Measurements from ENCODE around the gene RNF11.

RNF11 gene

DNA sequence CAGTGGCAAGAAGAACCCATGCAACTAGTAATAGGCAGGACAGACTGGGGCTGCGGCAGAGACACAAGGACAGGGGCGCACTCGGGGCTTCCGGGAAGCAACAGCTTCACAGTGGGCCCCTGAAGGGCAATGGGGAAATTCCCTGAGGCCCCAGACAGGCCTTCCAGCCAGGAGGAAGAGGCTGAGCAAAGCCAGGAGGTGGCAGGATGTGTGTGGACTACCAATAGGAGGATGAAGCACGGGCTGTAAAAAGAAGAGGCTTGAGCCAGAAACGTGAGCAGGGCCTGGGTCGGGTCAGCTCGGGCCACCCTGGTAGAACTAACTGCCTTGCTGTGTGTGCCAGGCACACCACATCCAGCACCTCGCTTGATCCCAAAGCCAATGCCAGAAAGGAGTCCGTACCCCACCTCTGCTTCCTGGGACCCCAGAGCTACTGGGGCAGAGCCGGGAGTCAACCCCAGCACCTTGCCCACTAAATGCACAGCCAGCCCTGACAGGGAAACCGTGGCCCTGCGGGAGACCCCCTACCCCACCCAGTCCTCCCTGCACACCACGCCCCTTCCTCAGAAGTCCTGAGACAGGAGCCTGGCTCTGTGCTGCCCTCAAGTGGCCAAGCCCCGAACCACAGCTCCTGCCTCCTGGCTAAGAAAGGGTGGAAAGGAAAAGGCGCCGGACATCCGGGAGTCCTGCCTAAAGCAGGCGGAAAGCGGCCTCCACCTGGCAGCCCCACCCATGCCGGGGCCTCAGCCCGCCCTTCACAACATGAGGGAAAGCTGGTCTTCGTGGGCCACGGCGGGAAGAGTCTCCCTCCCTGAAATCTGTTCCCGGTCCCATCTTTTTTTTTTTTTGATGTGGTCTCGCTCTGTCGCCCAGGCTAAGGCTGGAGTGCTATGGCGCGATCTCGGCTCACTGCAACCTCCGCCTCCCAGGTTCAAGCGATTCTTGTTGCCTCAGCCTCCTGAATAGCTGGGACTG is 60.6 kb downstream of the RNF11 start:
- DNase-seq (ENCODE audit: low spot score): peak; percentile 79

DNA sequence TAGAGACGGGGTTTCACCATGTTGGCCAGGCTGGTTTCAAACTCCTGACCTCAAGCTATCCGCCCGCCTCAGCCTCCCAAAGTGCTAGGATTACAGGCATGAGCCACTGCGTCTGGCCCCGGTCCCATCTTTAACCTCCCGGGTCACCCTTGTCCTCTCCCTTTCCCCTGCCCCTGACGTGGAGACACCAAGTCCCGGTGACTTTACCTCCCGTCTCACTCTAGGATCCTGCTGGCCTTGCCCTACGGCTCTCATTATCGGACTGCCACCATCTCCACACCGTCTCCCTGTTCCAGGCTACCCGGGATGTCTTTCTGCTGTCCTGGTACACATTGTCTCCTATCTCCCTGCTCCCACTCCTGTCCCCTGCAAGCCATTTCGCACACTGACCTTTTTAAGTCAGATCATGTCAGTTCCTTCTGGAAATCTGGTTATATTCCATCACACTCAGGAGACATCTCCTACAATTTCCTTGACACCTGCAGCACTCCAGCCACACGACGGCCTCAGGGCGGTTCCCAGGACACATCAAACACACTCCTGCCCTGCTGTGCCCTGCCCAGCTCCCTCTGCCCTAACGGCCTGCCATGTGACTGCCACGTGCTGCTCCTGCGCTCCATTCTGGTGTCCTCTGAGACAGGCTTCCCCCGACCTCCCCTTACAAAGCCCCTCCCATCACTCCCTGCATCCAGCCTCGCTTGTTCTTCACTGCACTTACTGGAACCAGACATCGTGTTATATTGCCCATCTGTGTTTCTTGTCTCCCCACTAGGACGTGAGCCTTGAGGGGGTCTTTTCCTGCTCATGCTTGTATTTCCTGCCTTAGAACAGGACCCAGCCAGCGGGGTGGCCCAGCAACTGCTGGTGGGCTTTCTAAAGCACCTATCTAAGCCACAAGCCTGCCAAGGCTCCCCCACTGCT is 61.6 kb downstream of the RNF11 start:
- no peak for DNase-seq (ENCODE audit: low spot score)

DNA sequence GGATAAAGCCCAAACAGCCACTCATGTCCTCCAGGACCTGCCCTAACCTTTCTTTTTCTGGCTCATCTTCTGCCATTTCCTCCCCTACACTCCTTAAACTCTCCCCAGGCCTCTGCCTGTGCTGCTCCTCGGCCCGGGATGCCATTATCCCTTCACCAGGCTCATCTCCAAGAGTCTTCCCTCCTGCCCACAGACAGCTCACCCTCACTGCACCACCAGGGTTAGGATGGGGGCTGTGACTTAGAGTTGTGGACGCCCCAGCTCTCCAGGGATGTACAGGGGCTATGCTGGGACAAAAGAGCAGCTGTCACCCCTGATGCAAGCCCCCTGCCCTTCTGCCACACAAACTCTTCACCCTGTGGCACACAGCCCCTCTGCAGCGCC is 62.2 kb downstream of the RNF11 start:
- DNase-seq (ENCODE audit: low spot score): no peak

DNA sequence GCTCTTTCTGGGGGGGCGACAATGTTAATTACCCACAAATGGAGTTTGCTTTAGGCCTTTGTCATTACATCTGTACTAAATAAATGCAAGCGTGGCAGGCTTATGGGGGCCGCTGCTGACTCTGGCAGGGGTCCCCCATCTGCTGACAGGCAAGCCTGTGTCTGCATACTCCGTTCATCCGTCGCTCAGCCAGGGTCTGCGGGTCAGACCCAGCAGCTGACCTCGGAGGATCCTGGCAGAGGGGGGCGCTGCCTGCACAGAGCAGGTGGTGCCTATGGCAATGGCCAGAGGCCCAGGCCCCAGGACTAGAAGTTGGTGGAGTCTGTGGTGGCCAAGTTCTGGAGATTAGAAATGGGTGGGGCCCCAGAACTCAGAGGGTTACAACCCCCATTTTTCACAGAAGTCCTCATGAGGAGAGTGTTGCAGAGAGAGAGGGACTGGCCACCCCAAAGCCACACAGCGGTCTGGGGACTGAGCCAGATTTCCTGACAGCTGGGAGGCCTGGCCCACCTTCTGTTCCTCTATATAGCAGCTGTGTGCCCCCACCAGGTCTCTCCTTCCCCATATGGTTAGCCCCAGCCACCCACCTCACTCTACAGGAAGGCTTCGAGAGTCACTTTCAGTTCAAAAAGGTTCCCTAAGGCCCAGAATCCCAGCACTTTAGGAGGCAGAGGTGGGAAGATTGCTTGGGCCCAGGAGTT is 63.3 kb downstream of the RNF11 start:
- DNase-seq (ENCODE audit: low spot score): no peak

DNA sequence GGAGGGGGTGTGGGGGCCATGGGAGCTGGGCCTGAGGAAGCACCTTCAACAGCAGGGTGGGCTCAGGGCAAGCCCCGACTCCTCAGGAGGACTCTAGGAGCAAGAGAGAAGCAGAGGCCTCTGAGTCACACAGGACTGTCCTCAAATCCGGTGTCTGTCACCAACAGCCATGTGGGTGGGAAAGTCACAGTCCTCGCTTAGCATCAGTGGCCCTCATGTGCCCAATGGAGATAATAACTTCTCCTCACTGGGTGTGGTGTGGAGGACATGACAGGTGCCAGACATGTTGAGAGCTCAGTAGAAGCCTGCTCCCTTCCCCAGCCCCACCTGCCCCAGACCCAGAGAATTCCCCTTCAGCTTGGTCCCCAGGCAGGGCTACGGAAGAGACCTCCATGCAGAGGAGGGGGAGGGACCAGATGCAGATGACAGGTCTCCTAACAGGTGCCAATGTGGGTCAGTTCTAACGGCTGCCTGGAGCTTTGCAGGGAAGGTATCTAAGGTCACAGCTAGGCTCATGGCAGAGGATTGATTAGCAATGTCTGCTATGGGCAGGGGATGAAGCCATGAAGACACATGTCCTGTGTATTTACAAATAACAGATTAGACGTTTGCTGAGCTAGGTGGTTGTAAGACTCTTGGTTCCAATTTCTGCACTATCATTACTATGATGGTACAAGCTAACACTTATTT is 64.1 kb downstream of the RNF11 start:
- DNase-seq (ENCODE audit: low spot score): no peak

DNA sequence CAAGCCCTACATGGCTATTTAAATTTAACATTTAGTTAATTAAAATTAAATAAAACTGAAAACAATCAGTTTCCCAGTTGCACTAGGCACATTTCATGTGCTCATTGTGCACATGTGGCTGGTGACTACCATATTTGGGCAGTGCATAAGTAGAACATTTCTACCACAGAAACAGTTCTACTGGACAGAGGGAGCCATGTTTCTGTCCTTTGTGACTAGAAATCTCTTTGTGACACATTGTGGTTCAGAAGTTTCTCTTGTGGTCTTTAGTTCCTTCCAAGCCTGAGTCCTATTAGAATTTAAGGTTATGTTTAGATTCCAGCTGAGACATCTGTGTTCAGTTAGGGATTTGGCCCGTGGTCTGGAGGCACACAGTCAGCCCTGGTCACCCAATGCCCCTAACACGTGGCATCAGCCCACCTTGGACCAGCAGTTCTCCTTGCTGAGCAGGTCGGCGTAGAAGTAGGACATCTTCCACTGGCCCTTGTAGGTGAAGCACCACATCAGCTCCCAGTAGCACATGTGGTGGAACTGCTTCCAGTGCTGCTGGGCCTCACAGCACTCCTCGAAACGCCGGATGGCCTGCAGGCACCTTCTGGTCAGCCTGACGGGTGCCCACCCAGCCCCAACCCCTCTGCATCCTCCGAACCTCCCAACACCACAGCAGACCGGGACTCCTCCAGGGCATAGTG is 65.2 kb downstream of the RNF11 start:
- no peak for DNase-seq (ENCODE audit: low spot score)

DNA sequence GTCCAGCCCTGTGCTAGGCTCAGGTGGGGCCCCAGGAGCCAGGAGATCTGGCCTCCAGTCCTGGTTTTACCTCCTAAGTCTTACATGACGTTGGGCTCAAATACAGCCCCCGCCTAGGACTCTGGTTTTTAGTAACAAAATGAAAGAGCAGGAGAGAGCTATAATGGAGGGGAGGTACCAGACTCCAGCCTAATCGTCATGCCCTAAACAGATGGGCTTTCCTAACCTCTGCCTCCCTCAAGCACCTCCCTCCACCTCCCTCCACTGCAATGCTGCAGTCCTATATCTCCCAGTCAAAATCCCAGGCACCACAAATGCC is 65.7 kb downstream of the RNF11 start:
- DNase-seq (ENCODE audit: low spot score): no peak

DNA sequence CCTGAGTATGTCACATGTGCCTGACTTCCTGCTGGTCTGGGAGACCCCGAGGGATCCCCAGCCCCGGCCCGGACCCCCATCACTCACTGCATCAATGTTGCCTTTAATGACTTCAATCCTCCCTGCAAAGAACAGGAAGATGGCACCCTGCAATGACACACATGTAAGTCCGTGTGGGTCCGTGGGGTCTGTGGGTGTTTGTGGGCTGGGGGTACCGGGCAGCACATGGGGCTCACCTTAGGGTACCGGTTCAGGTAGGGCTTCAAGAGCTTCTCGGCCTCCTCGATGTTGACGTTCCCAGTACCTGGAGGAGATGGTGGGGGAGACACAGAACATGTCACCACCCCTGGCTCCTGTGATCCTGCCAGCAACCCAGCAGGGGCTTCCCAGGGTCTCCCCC is 66.2 kb downstream of the RNF11 start:
- no peak for DNase-seq (ENCODE audit: low spot score)

DNA sequence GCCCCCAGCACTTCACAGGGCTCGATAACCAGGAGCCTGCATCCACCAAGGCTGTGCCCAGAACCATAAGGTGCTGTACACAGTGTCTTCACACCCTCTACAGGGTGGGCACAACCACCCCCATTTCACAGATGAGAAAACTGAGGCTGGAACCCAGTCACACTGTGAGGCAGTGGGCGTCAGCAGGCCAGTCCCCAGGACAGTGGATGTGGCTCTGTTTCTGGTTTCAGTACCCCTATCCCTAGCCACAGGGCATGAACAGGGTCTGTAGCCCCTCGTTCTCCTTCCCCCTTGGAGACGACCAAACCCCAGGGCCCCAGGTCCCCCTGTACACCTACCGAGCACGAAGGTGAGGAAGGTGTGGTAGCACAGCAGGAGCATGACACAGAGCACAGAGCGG is 66.7 kb downstream of the RNF11 start:
- no peak for DNase-seq (ENCODE audit: low spot score)

DNA sequence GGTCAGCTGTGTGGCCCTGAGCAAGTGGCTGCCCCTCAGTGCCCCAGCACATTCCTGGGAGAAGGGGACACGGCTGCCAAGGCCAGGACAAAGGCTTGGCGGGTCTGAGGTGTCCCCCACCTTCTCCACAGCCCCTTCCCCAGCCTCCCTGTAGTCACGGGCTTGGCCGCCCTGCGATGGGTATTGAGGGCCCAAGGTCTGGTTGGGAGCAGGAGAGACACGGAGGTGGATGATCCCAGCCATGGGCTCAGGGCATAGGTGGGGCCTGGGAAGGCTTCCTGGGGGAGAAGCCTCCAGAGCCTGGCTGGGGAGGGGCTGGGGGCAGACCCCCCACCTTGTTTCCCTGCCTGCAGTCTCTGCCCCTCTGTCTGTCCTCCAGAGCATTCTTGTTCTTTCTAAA is 67.2 kb downstream of the RNF11 start:
- DNase-seq (ENCODE audit: low spot score): no peak

DNA sequence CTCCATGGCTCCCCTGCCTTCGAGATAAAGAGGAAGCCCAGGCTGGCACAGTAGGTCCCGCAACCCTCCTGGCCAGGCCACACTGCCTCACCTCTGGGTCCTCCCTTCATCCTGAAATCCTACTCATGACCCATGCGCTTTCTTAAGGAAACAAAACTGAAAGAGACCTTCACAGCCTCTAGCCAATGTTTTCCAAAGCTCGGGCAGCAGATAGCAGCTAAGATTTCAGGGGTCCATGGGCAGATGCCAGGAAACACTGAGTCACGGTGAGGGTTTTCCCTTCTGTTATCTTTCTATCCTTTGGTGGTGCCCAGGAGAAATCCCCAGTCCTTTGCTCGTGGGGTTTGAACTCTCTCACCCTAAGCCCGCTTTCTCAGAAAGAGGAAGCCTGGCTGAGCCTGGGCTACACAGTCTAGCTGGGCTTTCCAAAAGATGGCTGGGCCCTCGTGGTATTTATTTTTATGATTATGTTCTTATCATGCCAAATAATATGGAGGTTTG is 67.7 kb downstream of the RNF11 start:
- no peak for DNase-seq (ENCODE audit: low spot score)

DNA sequence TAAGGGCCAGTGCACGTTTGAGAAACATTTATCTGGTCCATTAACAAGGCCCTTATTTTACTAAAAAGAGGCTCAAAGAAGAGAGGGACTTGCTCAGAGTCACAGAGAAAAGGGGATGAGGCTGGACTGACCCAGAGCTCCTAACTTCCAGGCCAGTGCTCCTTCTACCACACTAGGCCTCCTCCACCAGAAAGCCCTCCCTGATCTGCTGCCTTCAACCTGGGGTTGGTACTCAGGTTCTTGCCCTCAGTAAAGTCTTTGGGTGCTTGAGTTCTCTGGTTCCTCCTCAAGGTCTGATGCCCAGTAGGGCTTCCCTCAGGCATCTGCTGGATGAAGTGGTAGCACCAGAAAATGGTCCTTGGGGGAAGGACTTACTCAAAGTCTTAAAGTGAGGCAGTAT is 68.3 kb downstream of the RNF11 start:
- no peak for DNase-seq (ENCODE audit: low spot score)

DNA sequence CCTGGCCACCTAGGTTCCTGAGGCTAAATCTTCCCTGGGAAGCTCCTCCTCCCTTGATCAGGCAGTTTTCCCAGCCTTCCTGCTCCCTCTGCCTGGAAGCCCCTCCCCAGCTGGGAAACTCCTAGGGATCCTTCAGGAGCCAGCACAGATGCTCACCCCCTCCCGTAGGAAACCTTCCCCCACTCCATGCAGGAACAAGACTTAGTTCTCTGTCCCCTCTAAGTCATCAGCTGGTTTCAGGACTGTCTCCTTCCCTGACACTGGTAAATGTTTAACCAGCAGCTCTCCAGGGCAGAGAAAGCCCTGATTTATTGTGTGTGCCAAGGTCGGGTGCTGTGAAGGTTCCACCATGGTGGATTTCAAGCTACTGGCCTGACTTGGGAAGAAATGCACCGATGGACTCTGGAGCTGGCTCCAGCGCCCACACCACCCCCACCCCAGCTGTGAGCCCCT is 69.3 kb downstream of the RNF11 start:
- DNase-seq (ENCODE audit: low spot score): peak; percentile 73

DNA sequence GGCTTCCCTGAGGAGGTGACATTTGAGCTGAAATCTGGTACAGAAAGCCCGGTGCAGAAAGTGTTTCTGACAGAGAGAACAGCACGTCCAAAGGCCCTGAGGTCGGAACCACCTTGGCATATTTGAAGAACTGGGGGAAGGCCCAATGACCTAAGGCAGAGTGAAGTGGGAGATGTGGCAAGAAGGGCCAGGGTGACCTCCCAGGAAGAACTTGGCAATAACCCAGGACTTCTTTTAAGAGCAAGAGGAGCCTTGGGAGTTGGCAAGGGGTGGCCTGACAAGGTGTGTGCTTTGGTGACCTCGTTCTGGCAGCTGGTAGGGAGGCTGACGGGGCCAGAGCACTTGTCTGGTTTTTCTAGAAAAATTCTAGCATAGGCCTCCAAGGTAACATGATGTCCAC is 70.9 kb downstream of the RNF11 start:
- DNase-seq (ENCODE audit: low spot score): no peak

DNA sequence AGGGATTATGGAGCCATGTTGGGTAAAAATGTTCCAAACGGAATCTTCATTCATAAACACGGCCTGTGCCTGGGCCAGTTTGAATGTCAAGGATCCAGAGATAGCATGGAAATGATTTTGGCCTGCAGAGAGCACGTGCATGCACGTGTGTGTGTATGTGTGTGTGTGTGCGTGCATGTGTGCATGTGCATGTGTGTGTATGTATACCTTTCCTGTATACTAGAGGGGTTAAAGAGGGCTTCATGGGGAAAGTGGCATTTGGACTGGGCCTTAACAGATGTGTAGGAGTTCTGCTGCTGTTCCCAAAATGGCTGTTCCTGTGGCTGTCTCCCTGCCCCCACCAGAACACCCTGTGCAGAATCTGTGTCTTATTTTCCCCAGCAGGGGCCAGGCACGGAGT is 72.6 kb downstream of the RNF11 start:
- no peak for DNase-seq (ENCODE audit: low spot score)

DNA sequence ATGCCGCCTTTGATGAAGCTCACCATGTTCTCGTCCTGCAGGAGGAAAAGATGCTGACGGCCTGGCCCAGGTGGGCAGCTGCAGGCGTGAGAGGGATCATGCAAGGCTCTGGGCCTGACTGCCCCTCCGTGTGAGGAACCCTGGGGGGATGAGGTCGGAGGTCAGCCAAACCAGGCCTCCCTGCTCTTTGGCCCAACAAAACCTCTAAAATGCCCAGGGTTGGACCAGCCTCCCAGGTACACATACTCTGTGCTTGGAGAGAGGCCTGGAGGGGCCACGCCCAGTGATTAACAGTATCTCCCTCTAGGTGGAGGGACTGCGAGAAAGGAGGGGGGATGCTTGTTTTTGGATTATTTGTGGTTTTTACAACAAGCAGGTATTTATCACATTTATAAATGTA is 73.2 kb downstream of the RNF11 start:
- DNase-seq (ENCODE audit: low spot score): no peak

DNA sequence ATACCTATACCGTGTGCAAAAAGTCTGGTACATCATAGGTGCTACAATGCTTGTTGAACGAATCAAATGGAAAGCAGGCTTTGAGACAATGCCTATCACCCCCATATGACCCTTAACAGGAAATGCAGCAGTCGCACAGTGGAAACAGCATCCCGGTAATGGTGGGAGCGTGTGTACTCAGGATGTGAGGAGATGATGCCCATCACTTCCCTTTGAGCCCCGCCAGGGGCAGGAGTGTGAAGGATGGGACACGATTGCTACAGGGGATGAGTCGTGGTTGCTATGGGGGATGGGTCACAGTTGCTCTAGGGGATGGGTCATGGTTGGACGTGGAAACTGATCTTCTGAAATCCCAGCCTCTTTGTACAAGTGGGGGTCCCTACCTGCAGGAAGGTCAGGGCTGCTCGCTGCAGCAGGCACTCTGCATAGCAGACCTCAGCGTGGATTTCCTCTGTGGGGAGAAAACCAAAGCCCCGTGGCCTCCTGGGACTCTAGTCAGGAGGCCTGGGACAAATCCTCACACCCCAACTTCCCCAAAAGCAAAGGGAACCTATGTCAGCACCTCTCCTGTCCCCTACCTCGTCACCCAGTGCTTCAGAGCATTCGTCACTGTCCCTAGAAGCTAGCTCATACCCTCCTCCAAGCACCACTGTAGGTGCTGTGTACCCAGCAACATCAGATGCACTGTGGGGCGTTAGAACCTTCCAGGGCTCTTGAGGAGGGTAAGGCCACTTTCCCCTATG is 75.0 kb downstream of the RNF11 start:
- DNase-seq (ENCODE audit: low spot score): no peak

DNA sequence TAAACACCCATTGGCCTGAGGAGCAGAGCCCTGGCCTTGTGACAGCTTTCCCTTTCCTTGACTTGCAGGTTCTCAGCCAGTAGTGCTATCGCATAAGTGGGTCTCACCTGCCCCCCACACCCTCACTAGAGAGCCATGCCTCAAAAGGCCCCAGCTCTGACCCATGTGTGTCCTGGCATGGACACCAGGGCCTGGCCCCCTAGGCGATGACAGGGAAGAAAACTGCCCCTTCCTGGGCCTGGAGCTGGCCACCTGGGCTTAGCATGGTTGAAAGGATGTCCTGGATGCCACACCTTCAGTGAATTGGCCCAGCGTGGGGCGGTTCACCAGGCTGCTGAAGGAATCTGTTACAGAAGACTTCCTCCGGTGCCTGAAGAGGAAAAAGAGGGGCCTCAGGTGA is 75.8 kb downstream of the RNF11 start:
- no peak for DNase-seq (ENCODE audit: low spot score)

DNA sequence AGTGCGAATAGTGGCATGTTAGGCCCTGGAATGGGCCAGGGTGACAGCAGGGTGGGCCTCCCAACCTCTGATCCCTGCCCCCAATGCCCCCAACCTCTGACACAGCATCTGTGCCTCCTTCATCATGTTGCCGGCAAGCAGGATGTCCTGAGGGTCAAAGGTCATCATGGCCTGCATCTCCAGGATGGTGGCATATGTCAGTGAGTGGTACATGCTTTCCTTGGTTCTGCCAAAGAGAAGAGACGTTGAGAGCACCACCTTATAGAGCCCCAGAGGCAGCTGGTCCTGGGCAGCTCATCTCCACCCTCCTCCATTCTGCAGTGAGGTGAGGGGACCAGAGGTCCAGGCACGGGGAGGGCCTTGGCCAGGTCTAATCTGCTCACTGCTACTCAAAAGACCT is 76.6 kb downstream of the RNF11 start:
- no peak for DNase-seq (ENCODE audit: low spot score)

DNA sequence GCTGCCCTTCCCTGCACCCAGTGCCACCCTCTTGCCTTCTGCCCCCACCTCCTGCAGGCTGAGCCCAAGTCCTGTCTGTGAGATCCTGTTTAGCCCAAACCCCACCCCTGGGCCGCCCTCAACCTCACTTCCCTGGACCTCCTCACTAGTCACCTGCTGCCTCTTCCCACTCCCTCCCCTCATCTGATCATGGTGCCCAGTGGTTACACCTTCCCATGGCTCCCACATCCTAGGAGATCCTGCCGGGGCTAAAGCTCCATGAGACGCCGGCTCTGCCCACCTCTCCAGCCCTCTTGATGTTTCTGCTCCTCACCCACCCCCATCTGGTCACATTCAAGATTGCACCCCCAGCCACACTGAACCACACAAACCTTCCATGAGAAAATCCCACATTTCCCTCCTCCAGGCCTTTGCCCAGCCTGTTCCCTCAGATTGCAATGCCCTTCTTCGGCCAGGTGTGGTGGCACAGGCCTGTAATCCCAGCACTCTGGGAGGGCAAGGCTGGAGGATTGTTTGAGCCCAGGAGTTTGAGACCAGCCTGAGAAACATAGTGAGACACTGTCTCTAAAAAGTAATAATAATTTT is 77.3 kb downstream of the RNF11 start:
- DNase-seq (ENCODE audit: low spot score): no peak

Measured in HuH-7 (cell line).